ENCODE measurements around the gene MAF.

- TF ChIP-seq, protein P1, sequence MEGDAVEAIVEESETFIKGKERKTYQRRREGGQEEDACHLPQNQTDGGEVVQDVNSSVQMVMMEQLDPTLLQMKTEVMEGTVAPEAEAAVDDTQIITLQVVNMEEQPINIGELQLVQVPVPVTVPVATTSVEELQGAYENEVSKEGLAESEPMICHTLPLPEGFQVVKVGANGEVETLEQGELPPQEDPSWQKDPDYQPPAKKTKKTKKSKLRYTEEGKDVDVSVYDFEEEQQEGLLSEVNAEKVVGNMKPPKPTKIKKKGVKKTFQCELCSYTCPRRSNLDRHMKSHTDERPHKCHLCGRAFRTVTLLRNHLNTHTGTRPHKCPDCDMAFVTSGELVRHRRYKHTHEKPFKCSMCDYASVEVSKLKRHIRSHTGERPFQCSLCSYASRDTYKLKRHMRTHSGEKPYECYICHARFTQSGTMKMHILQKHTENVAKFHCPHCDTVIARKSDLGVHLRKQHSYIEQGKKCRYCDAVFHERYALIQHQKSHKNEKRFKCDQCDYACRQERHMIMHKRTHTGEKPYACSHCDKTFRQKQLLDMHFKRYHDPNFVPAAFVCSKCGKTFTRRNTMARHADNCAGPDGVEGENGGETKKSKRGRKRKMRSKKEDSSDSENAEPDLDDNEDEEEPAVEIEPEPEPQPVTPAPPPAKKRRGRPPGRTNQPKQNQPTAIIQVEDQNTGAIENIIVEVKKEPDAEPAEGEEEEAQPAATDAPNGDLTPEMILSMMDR (conservative IDR thresholded peaks at IDR 0.05; ENCODE audit: low read length) = no peak
- no peak for TF ChIP-seq EZH2phosphoT487 (IDR thresholded peaks at IDR 0.05; ENCODE audit: borderline replicate concordance)
Measured at GRCh38 chr16:79599256-79599836, 1.2 kb downstream of the MAF start.
